Measurements from ENCODE around the gene EMX1. TPM values are rescaled to one million over a fixed set of nuclear protein-coding genes. Genes with fewer than 3 reads are reported as not detected.

The EMX1 gene
- total RNA-seq, 1 donor from 2014 or later = not detected

DNA sequence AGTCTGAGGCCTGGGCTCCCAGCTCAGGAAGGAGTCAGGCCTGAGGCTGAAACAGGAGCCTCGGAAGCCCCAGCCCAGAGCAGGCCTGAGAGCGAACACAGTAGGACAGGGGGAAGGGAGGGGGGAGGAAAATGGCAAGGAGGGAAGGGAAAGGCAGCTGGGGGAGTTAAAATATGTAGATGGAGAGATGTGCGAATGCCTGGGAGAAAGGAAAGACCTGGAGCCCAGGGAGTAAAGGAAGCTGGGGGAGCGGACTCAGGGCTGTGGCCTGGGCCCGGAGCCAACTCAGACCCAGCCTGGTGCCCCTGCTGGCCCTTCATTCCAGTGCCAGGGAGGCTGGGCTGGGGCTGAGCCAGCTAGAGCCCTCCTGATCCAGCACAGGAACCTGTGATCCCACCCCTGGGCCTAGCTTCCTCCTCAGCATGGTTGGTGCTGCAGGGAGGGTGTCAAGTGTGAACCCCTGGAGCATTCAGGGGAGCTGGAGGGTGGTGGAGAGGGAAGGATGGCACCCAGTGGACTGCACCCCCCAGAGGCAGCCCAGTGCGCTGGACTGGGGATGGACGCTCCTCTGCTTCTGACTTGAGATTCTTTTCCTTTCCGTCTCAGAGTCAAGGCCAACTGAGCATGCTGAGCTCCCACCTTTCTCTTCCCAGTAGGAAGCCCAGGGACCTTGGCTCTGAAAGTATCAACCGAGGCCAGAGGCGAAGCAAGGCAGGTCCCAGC, 46.3 kb downstream of the EMX1 start:
- H3K36me3 Mint-ChIP-seq (ENCODE audit: low read depth) = peaks cover 13% of the 10 kb centered on the region
- H3K27me3 Mint-ChIP-seq (ENCODE audit: low read depth) = no peaks in the 10 kb centered on the region
- peaks cover 6% of the 10 kb centered on the region for H3K4me1 Mint-ChIP-seq (ENCODE audit: low read depth)
- peak; percentile 53 for DNase-seq (ENCODE audit: low spot score)
- no peak overlapping the region for H3K27ac Mint-ChIP-seq (ENCODE audit: unreplicated experiment)
- TF ChIP-seq, protein P1, sequence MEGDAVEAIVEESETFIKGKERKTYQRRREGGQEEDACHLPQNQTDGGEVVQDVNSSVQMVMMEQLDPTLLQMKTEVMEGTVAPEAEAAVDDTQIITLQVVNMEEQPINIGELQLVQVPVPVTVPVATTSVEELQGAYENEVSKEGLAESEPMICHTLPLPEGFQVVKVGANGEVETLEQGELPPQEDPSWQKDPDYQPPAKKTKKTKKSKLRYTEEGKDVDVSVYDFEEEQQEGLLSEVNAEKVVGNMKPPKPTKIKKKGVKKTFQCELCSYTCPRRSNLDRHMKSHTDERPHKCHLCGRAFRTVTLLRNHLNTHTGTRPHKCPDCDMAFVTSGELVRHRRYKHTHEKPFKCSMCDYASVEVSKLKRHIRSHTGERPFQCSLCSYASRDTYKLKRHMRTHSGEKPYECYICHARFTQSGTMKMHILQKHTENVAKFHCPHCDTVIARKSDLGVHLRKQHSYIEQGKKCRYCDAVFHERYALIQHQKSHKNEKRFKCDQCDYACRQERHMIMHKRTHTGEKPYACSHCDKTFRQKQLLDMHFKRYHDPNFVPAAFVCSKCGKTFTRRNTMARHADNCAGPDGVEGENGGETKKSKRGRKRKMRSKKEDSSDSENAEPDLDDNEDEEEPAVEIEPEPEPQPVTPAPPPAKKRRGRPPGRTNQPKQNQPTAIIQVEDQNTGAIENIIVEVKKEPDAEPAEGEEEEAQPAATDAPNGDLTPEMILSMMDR (IDR thresholded peaks at IDR 0.05) = no peak
- no peaks in the 10 kb centered on the region for H3K9me3 Mint-ChIP-seq (ENCODE audit: low read depth)
- no peak overlapping the region for H3K4me3 Mint-ChIP-seq (ENCODE audit: unreplicated experiment)

DNA sequence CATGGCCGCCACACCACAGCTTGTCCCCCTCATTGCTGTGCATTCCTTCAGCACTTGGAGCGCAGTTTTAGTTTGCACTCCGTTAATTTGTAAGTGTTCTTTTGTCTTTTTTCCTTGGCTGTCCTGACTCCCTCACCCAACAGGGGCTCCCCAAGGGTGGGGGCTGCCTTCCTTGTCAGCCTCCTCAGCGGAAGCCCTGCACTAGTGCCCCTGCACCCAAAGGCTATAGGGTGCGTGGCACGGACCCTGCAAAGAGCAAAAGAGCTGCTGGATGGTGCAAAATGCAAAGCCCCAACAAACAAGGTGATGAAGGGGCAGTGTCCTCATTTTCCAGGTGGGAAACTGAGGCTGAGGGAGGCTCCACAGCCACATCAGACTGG, 46.8 kb downstream of the EMX1 start:
- no peaks in the 10 kb centered on the region for H3K9me3 Mint-ChIP-seq (ENCODE audit: low read depth)
- H3K4me3 Mint-ChIP-seq (ENCODE audit: unreplicated experiment) = no peak overlapping the region
- H3K27ac Mint-ChIP-seq (ENCODE audit: unreplicated experiment) = no peak overlapping the region
- H3K36me3 Mint-ChIP-seq (ENCODE audit: low read depth) = peaks cover 13% of the 10 kb centered on the region
- H3K4me1 Mint-ChIP-seq (ENCODE audit: low read depth) = peaks cover 6% of the 10 kb centered on the region
- TF ChIP-seq, protein P1 (IDR thresholded peaks at IDR 0.05) = no peak
- no peaks in the 10 kb centered on the region for H3K27me3 Mint-ChIP-seq (ENCODE audit: low read depth)
- peak; percentile 60 for DNase-seq (ENCODE audit: low spot score)

DNA sequence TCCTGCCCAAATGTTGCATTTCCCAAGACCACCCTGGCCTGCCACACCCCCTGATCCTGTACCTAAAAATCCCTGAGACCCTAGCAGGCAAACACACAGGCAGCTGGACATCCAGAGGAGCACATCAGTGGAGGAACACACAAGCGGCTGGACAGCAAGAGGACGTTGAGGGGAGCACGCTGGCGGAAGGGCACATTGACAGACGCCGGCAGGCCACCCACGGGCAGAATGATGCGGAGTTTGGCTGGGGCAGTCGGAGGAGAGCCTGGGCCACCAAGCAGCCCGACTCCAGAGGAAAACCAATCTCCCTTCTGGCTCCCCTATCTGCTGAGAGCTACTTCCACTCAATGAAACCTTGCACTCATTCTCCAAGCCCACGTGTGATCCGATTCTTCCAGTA, 47.7 kb downstream of the EMX1 start:
- Mint-ChIP-seq H3K27me3 (ENCODE audit: low read depth) (no peaks in the 10 kb centered on the region), H3K9me3 (ENCODE audit: low read depth) (no peaks in the 10 kb centered on the region), H3K4me1 (ENCODE audit: low read depth) (peaks cover 6% of the 10 kb centered on the region), H3K36me3 (ENCODE audit: low read depth) (peaks cover 11% of the 10 kb centered on the region), H3K27ac (ENCODE audit: unreplicated experiment) (no peak overlapping the region), H3K4me3 (ENCODE audit: unreplicated experiment) (no peak overlapping the region)
- TF ChIP-seq, protein P1 (IDR thresholded peaks at IDR 0.05) = no peak
- DNase-seq (ENCODE audit: low spot score) = peak; percentile 77

DNA sequence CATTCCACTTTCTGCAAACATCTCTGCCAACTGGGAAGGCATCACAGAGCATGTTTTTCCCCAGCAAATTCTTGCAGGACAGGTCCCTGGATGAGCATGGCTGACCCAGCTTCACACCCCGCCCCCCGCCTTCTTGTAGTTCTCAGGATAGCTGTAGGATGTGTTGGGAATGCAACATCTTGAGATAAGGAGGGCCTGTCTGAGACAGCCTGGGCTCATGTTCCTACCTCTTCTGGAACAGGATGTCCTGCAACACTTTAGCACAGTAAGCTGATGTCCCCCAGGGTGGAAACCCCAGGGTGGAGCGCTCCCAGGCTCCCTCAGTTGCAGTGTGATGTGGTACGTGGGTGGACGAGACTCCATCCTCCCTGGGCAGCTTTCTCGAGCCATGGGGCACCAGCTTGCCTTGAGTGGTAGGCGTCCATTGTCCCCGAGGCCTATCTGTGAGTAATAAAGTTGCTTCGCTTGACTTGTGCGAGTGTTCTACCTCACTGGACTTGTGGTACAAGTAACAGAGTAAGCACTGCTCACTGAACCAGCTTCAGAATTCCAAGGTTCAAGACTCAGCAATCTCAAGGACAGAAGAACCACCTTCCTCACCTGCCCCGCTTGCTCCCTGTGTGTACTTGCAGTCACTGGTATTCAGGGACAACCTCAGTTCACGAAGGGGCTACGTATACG, 48.6 kb downstream of the EMX1 start:
- H3K36me3 Mint-ChIP-seq (ENCODE audit: low read depth) = peaks cover 6% of the 10 kb centered on the region
- no peak overlapping the region for H3K4me3 Mint-ChIP-seq (ENCODE audit: unreplicated experiment)
- no peak overlapping the region for H3K27ac Mint-ChIP-seq (ENCODE audit: unreplicated experiment)
- DNase-seq (ENCODE audit: low spot score) = peak; percentile 71
- no peaks in the 10 kb centered on the region for H3K27me3 Mint-ChIP-seq (ENCODE audit: low read depth)
- H3K4me1 Mint-ChIP-seq (ENCODE audit: low read depth) = peaks cover 6% of the 10 kb centered on the region
- TF ChIP-seq, protein P1 (IDR thresholded peaks at IDR 0.05) = no peak
- no peaks in the 10 kb centered on the region for H3K9me3 Mint-ChIP-seq (ENCODE audit: low read depth)

DNA sequence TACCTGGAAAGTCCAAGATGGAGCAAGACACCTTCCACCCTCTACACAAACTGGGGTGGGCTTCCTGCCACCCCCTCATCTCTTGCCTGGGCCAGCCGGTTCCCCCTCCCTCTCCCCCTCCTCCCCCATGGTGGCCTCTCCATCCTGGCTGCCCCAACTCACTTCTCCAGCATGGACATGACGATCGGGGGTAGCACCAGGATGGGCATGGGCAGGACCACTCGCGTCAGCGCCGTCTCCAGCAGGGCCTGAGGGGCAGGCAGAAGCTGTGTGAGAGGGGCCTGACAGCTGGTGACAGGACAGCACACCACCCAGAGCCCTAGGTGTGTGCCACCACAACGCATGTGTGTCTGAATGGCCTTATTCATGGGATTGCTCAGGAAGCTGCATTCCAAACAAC, 51.0 kb downstream of the EMX1 start:
- no peak overlapping the region for H3K4me3 Mint-ChIP-seq (ENCODE audit: unreplicated experiment)
- TF ChIP-seq, protein P1 (IDR thresholded peaks at IDR 0.05) = no peak
- H3K9me3 Mint-ChIP-seq (ENCODE audit: low read depth) = no peaks in the 10 kb centered on the region
- peak; percentile 77 for DNase-seq (ENCODE audit: low spot score)
- peaks cover 6% of the 10 kb centered on the region for H3K36me3 Mint-ChIP-seq (ENCODE audit: low read depth)
- no peaks in the 10 kb centered on the region for H3K27me3 Mint-ChIP-seq (ENCODE audit: low read depth)
- H3K27ac Mint-ChIP-seq (ENCODE audit: unreplicated experiment) = no peak overlapping the region
- H3K4me1 Mint-ChIP-seq (ENCODE audit: low read depth) = peaks cover 1% of the 10 kb centered on the region

Measured in chondrocyte (in vitro differentiated cells).